ENCODE measurements around the gene CLIC3.

DNA sequence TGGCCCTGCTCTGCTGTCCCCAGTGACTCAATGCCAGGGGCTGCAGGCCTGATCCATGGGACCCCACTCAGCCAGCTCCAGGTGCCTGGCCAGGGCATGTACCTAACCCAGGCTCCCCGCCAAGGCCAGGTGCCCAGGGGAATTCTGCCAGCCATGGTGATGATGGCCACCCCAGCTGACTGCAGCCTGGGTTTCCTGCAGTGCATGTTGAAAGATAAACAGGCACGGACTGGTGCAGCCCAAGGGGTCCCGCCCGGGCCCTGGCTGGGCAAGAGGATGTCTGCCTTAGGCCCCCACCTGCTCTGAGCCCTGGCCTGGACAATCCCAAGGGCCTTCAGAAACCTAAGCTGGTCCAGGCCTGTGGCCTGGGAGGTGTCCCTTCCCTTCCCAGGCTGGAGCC lies 30.5 kb upstream of the CLIC3 start:
- TF ChIP-seq EZH2 (IDR thresholded peaks at IDR 0.05; ENCODE audit: low read depth) = no peak
- no peak for TF ChIP-seq CTCF (conservative IDR thresholded peaks at IDR 0.05)
